ENCODE results near the gene KISS1R.

GRCh38 chr19:937259-937694 is 20.1 kb downstream of the KISS1R start:
- no peak for TF ChIP-seq ZNF510 (tag by site-specific recombination; IDR thresholded peaks at IDR 0.05; ENCODE audit: insufficient replicate concordance)
- TF ChIP-seq RBAK (tag by site-specific recombination; IDR thresholded peaks at IDR 0.05) = no peak
- no peak for TF ChIP-seq ZNF449 (tag by site-specific recombination; IDR thresholded peaks at IDR 0.05)

Measured in HEK293 (cell line).